Measurements from ENCODE around the gene AGBL1. TPM values are rescaled to one million over a fixed set of nuclear protein-coding genes. Genes with fewer than 3 reads are reported as not detected.
A peak's percentile ranks its signal among the peaks of the same experiment; 100 is the strongest.

Gene AGBL1
- polyA plus RNA-seq, 1 donor (not counting 4 experiments of a cell fraction or from before 2014, with no cell fraction given), result not detected

DNA sequence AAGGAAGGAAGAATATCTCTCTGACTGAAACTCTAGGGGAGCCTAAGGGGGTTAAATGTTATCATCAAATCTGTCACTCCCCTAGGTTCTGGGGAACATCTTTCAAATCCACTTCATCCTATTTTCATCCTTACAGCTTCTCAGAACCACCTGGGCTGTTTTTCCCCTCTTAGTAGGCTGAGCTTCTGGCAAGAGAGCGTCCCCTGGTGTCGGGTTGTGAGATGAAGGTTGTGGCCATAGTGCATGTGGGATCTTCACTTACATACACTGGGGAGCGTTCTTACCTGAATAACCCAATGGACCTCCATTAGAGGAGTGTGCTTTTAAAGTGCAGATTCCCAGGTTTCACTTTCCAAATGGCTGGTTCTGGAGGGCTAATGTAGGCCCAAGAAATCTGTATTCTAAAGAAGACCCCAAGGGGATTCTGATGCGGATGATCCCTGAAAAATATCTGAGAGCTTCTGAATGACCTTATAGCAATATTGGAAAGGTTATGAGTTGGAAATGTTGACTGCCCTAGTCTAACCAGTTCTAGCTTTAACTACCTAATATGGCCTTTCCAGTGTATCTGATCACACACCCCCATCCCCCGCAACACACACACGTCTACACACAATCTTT lies 663.7 kb downstream of the AGBL1 start:
- no peak for FAIRE-seq

GRCh38 chr15:86744198-86744780 lies 664.6 kb downstream of the AGBL1 start:
- no peaks in the 10 kb centered on the region for H3K4me1 ChIP-seq (ENCODE audit: control insufficient read depth, extremely low read depth, insufficient read depth, low read length)
- H2AFZ ChIP-seq (ENCODE audit: control insufficient read depth, low read length), result no peak overlapping the region
- no peak overlapping the region for H3K4me2 ChIP-seq (ENCODE audit: control insufficient read depth, extremely low read depth, insufficient read depth, low read depth, low read length)
- H3K36me3 ChIP-seq (ENCODE audit: control insufficient read depth in 2 of 2, extremely low read depth in 1 of 2, insufficient read depth in 2 of 2, low read length in 2 of 2), result no peaks in the 10 kb centered on the region
- DNase-seq (ENCODE audit: low read depth, low spot score) (no peak), FAIRE-seq (no peak)
- TF ChIP-seq, protein P1, sequence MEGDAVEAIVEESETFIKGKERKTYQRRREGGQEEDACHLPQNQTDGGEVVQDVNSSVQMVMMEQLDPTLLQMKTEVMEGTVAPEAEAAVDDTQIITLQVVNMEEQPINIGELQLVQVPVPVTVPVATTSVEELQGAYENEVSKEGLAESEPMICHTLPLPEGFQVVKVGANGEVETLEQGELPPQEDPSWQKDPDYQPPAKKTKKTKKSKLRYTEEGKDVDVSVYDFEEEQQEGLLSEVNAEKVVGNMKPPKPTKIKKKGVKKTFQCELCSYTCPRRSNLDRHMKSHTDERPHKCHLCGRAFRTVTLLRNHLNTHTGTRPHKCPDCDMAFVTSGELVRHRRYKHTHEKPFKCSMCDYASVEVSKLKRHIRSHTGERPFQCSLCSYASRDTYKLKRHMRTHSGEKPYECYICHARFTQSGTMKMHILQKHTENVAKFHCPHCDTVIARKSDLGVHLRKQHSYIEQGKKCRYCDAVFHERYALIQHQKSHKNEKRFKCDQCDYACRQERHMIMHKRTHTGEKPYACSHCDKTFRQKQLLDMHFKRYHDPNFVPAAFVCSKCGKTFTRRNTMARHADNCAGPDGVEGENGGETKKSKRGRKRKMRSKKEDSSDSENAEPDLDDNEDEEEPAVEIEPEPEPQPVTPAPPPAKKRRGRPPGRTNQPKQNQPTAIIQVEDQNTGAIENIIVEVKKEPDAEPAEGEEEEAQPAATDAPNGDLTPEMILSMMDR (optimal IDR thresholded peaks at IDR 0.05 in 1 of 3, IDR thresholded peaks at IDR 0.05 in 1 of 3, conservative IDR thresholded peaks at IDR 0.05 in 1 of 3; ENCODE audit: extremely low read depth in 1 of 3, insufficient read depth in 2 of 3, low read length in 3 of 3), result no peak
- no peak for TF ChIP-seq EZH2 (IDR thresholded peaks at IDR 0.05; ENCODE audit: low read length)
- H4K20me1 ChIP-seq (ENCODE audit: control insufficient read depth, extremely low read depth, insufficient read depth, low read length), result no peaks in the 10 kb centered on the region
- no peaks in the 10 kb centered on the region for H3K9me1 ChIP-seq (ENCODE audit: control insufficient read depth, extremely low read depth, insufficient read depth, low read length)
- H3K79me2 ChIP-seq (ENCODE audit: control insufficient read depth, insufficient read depth, low read length), result no peaks in the 10 kb centered on the region
- no peak overlapping the region for H3K9ac ChIP-seq (ENCODE audit: control insufficient read depth, extremely low read depth, insufficient read depth, low read length)
- H3K4me3 ChIP-seq (ENCODE audit: control insufficient read depth in 2 of 3, extremely low read depth in 1 of 3, insufficient read depth in 2 of 3, low read depth in 1 of 3, low read length in 3 of 3), result no peak overlapping the region
- H3K9me3 ChIP-seq (ENCODE audit: control insufficient read depth, low read depth, low read length), result no peaks in the 10 kb centered on the region
- H3K27ac ChIP-seq (ENCODE audit: control insufficient read depth, insufficient read depth, low read length), result no peak overlapping the region
- H3K27me3 ChIP-seq (ENCODE audit: control insufficient read depth, extremely low read depth, insufficient read depth, low read length), result no peaks in the 10 kb centered on the region
- dilution Hi-C loops (cut with MboI; ENCODE audit: extremely low pct_ligation_motif_present, low sequenced_read_pairs), result no loop called here

More for the DNA sequence above, 663.7 kb downstream of the AGBL1 start:
- H2AFZ ChIP-seq (ENCODE audit: control insufficient read depth, low read length), result no peak overlapping the region
- no peaks in the 10 kb centered on the region for H3K4me1 ChIP-seq (ENCODE audit: control insufficient read depth, extremely low read depth, insufficient read depth, low read length)
- no peak for DNase-seq (ENCODE audit: low read depth, low spot score)
- H3K79me2 ChIP-seq (ENCODE audit: control insufficient read depth, insufficient read depth, low read length), result no peaks in the 10 kb centered on the region
- no peaks in the 10 kb centered on the region for H3K9me1 ChIP-seq (ENCODE audit: control insufficient read depth, extremely low read depth, insufficient read depth, low read length)
- H3K27ac ChIP-seq (ENCODE audit: control insufficient read depth, insufficient read depth, low read length), result no peak overlapping the region
- H3K9ac ChIP-seq (ENCODE audit: control insufficient read depth, extremely low read depth, insufficient read depth, low read length), result no peak overlapping the region
- H4K20me1 ChIP-seq (ENCODE audit: control insufficient read depth, extremely low read depth, insufficient read depth, low read length), result no peaks in the 10 kb centered on the region
- dilution Hi-C loops (cut with MboI; ENCODE audit: extremely low pct_ligation_motif_present, low sequenced_read_pairs), result no loop called here
- no peaks in the 10 kb centered on the region for H3K27me3 ChIP-seq (ENCODE audit: control insufficient read depth, extremely low read depth, insufficient read depth, low read length)
- TF ChIP-seq, protein P1 (optimal IDR thresholded peaks at IDR 0.05 in 1 of 3, IDR thresholded peaks at IDR 0.05 in 1 of 3, conservative IDR thresholded peaks at IDR 0.05 in 1 of 3; ENCODE audit: extremely low read depth in 1 of 3, insufficient read depth in 2 of 3, low read length in 3 of 3), result peak in 2 of 3 experiments; percentile 54 to 72
- no peak for TF ChIP-seq EZH2 (IDR thresholded peaks at IDR 0.05; ENCODE audit: low read length)
- H3K4me2 ChIP-seq (ENCODE audit: control insufficient read depth, extremely low read depth, insufficient read depth, low read depth, low read length), result no peak overlapping the region
- no peaks in the 10 kb centered on the region for H3K36me3 ChIP-seq (ENCODE audit: control insufficient read depth in 2 of 2, extremely low read depth in 1 of 2, insufficient read depth in 2 of 2, low read length in 2 of 2)
- no peaks in the 10 kb centered on the region for H3K9me3 ChIP-seq (ENCODE audit: control insufficient read depth, low read depth, low read length)
- no peak overlapping the region for H3K4me3 ChIP-seq (ENCODE audit: control insufficient read depth in 2 of 3, extremely low read depth in 1 of 3, insufficient read depth in 2 of 3, low read depth in 1 of 3, low read length in 3 of 3)
